Eye (tissue), 1 donor: Measurements from ENCODE around the gene ARHGAP27.
"Not testable (repeated sequence)": the region's sequence is repeated elsewhere in the genome, so short reads cannot be mapped to it uniquely, and the experiment has no call there.

ENCODE experiments used
- DNase-seq: peaks from one replicate; pipeline ENCODE4 v3.0.0-alpha.2; 2015

ARHGAP27 gene

GRCh38 chr17:45347444-45347843 is 85.2 kb downstream of the ARHGAP27 start:
- DNase-seq = no peak

GRCh38 chr17:45346216-45347015 is 86.3 kb downstream of the ARHGAP27 start:
- no peak for DNase-seq

GRCh38 chr17:45345554-45346215 is 87.0 kb downstream of the ARHGAP27 start:
- no peak for DNase-seq

- no peak for DNase-seq
These were observed 87.5 kb downstream of the ARHGAP27 start for GRCh38 chr17:45345246-45345553.

- DNase-seq = not testable (repeated sequence)
These were observed 88.6 kb downstream of the ARHGAP27 start for GRCh38 chr17:45343967-45344664.
